Natural killer cell treated with Interleukin-12 subunit alpha and Interleukin-12 subunit beta and Interleukin-15 and Interleukin-18, amount 100 ng/mL, for 72 hours (primary cell): ENCODE data around the gene IL13. TPM values are rescaled to one million over a fixed set of nuclear protein-coding genes. Genes with fewer than 3 reads are reported as not detected.

ENCODE experiments used
- ATAC-seq, 2 donors: fragments of 150-1000 bp; cut with Tn5 transposase in 1 of 2; sonication (Bioruptor Pico), chemical (Tn5 transposase) in 1 of 2; 2 replicates each; pipeline ENCODE4 v1.10.0; 2021
- DNase-seq: peaks from one replicate; pipeline ENCODE4 v3.0.0; 2022; ENCODE audit warnings: low spot score
- H3K27ac Mint-ChIP-seq, 2 donors: 1 replicate in 1 of 2; 2 replicates in 1 of 2; pipeline ENCODE4 v1.8.0; 2022; ENCODE audit warnings: mixed read lengths in 2 of 2, mild to moderate bottlenecking in 1 of 2, moderate library complexity in 1 of 2
- H3K27me3 Mint-ChIP-seq, 2 donors: 1 replicate in 1 of 2; 2 replicates in 1 of 2; pipeline ENCODE4 v1.8.0; 2022; ENCODE audit warnings: mixed read lengths in 2 of 2
- H3K36me3 Mint-ChIP-seq: one replicate; pipeline ENCODE4 v1.8.0; 2022; ENCODE audit warnings: mixed read lengths
- H3K4me1 Mint-ChIP-seq, 2 donors: 1 replicate in 1 of 2; 2 replicates in 1 of 2; pipeline ENCODE4 v1.8.0; 2022; ENCODE audit warnings: low read depth in 2 of 2, mixed read lengths in 2 of 2, mild to moderate bottlenecking in 1 of 2
- H3K4me3 Mint-ChIP-seq: one replicate; pipeline ENCODE4 v1.8.0; 2022; ENCODE audit warnings: mixed read lengths
- H3K9me3 Mint-ChIP-seq: 2 replicates; pipeline ENCODE4 v1.8.0; 2022; ENCODE audit warnings: mixed read lengths
- total RNA-seq, 2 donors: library from RNA; stranded (reverse); gene quantifications; one replicate each; pipeline ENCODE4 v1.2.3, GENCODE V29; 2022

Gene IL13
- total RNA-seq, 2 donors from 2014 or later = 8.4 to 19.6 TPM

GRCh38 chr5:132641841-132642240 is 16.1 kb upstream of the IL13 start:
- H3K36me3 Mint-ChIP-seq = peaks cover 32% of the 10 kb centered on the region
- no peaks in the 10 kb centered on the region for H3K9me3 Mint-ChIP-seq
- peak overlapping the region; percentile 39 for H3K4me3 Mint-ChIP-seq
- ATAC-seq (peak in 1 of 2 donors; percentile 48), DNase-seq (no peak)
- peaks cover 35 to 48% of the 10 kb centered on the region in 2 donors for H3K4me1 Mint-ChIP-seq
- peak overlapping the region; percentile 54 to 73 for H3K27ac Mint-ChIP-seq
- no peaks in the 10 kb centered on the region for H3K27me3 Mint-ChIP-seq

- Mint-ChIP-seq H3K27me3 (peaks cover 8 to 10% of the 10 kb centered on the region in 2 donors), H3K4me1 (peaks cover 26 to 41% of the 10 kb centered on the region in 2 donors), H3K4me3 (no peak overlapping the region), H3K9me3 (peaks cover 4% of the 10 kb centered on the region), H3K27ac (no peak overlapping the region), H3K36me3 (peaks cover 37% of the 10 kb centered on the region)
- ATAC-seq = no peak
- no peak for DNase-seq
Observed at GRCh38 chr5:132644177-132644576, 13.8 kb upstream of the IL13 start.

- H3K4me1 Mint-ChIP-seq = peaks cover 13 to 21% of the 10 kb centered on the region in 2 donors
- no peak for ATAC-seq
- peaks cover 8 to 10% of the 10 kb centered on the region in 2 donors for H3K27me3 Mint-ChIP-seq
- peaks cover 36% of the 10 kb centered on the region for H3K36me3 Mint-ChIP-seq
- no peak overlapping the region for H3K27ac Mint-ChIP-seq
- peaks cover 4% of the 10 kb centered on the region for H3K9me3 Mint-ChIP-seq
- DNase-seq = no peak
- H3K4me3 Mint-ChIP-seq = no peak overlapping the region
Observed at GRCh38 chr5:132646583-132647266, 11.2 kb upstream of the IL13 start.

- Mint-ChIP-seq H3K9me3 (peaks cover 4% of the 10 kb centered on the region), H3K36me3 (peaks cover 30% of the 10 kb centered on the region), H3K27me3 (peaks cover 8 to 10% of the 10 kb centered on the region in 2 donors), H3K4me3 (no peak overlapping the region), H3K27ac (no peak overlapping the region), H3K4me1 (peaks cover 13 to 16% of the 10 kb centered on the region in 2 donors)
- ATAC-seq (no peak), DNase-seq (no peak)
Observed at GRCh38 chr5:132647473-132647872, 10.5 kb upstream of the IL13 start.

- Mint-ChIP-seq H3K9me3 (peaks cover 4% of the 10 kb centered on the region), H3K27me3 (peaks cover 8 to 12% of the 10 kb centered on the region in 2 donors), H3K4me1 (peaks cover 6 to 8% of the 10 kb centered on the region in 2 donors), H3K36me3 (peaks cover 21% of the 10 kb centered on the region), H3K4me3 (no peak overlapping the region), H3K27ac (peak overlapping the region in 1 of 2 donors; percentile 10)
- ATAC-seq (no peak), DNase-seq (no peak)
Observed at GRCh38 chr5:132648355-132648754, 9.6 kb upstream of the IL13 start.

- Mint-ChIP-seq H3K27ac (no peak overlapping the region), H3K27me3 (peaks cover 16 to 25% of the 10 kb centered on the region in 2 donors), H3K4me1 (peaks cover 8 to 14% of the 10 kb centered on the region in 2 donors), H3K9me3 (peaks cover 4% of the 10 kb centered on the region), H3K4me3 (no peak overlapping the region), H3K36me3 (peaks cover 15% of the 10 kb centered on the region)
- no peak for ATAC-seq
- DNase-seq = no peak
Observed at GRCh38 chr5:132651838-132652469, 6.0 kb upstream of the IL13 start.

- Mint-ChIP-seq H3K36me3 (no peaks in the 10 kb centered on the region), H3K27ac (no peak overlapping the region), H3K27me3 (peaks cover 6 to 20% of the 10 kb centered on the region in 2 donors), H3K9me3 (no peaks in the 10 kb centered on the region), H3K4me1 (peaks cover 14 to 16% of the 10 kb centered on the region in 2 donors), H3K4me3 (no peak overlapping the region)
- DNase-seq = no peak
- ATAC-seq = no peak
Observed at GRCh38 chr5:132653716-132654115, 4.3 kb upstream of the IL13 start.

GRCh38 chr5:132655821-132656773 is 1.9 kb upstream of the IL13 start:
- peak; percentile 77 for DNase-seq
- Mint-ChIP-seq H3K27me3 (peaks cover 6 to 20% of the 10 kb centered on the region in 2 donors), H3K9me3 (no peaks in the 10 kb centered on the region), H3K4me3 (peak overlapping the region; percentile 69), H3K36me3 (no peaks in the 10 kb centered on the region), H3K4me1 (peaks cover 14 to 21% of the 10 kb centered on the region in 2 donors), H3K27ac (peak overlapping the region in 1 of 2 donors; percentile 53)
- ATAC-seq = peak; percentile 65 to 79

GRCh38 chr5:132656774-132657355 is 1.1 kb upstream of the IL13 start:
- Mint-ChIP-seq H3K27ac (peak overlapping the region in 1 of 2 donors; percentile 53), H3K27me3 (peaks cover 6 to 20% of the 10 kb centered on the region in 2 donors), H3K4me1 (peaks cover 20 to 21% of the 10 kb centered on the region in 2 donors), H3K36me3 (no peaks in the 10 kb centered on the region), H3K9me3 (no peaks in the 10 kb centered on the region), H3K4me3 (peak overlapping the region; percentile 69)
- DNase-seq (no peak), ATAC-seq (peak; percentile 18 to 48)

GRCh38 chr5:132658381-132659302 is 669 bp downstream of the IL13 start:
- H3K9me3 Mint-ChIP-seq = no peaks in the 10 kb centered on the region
- peaks cover 33 to 34% of the 10 kb centered on the region in 2 donors for H3K4me1 Mint-ChIP-seq
- DNase-seq = no peak
- peaks cover 1 to 17% of the 10 kb centered on the region in 2 donors for H3K27me3 Mint-ChIP-seq
- no peak for ATAC-seq
- no peaks in the 10 kb centered on the region for H3K36me3 Mint-ChIP-seq
- H3K4me3 Mint-ChIP-seq = peak overlapping the region; percentile 32
- peak overlapping the region; percentile 53 to 75 for H3K27ac Mint-ChIP-seq

- Mint-ChIP-seq H3K4me1 (peaks cover 42 to 46% of the 10 kb centered on the region in 2 donors), H3K27ac (peak overlapping the region in 1 of 2 donors; percentile 16), H3K36me3 (no peaks in the 10 kb centered on the region), H3K4me3 (peak overlapping the region; percentile 32), H3K27me3 (peaks cover 0 to 9% of the 10 kb centered on the region in 2 donors), H3K9me3 (no peaks in the 10 kb centered on the region)
- DNase-seq (no peak), ATAC-seq (no peak)
Observed at GRCh38 chr5:132659598-132660493, 1.9 kb downstream of the IL13 start.
